PC-3 (cell line): ENCODE results near the gene CNTNAP2.

Source experiments
- EZH2 ChIP-seq: fragments of 300-600 bp; sonication (generic); IDR thresholded peaks from one replicate; pipeline ENCODE4 v1.6.1; 2017; ENCODE audit warnings: antibody characterized with exemption, mild to moderate bottlenecking, low read length; ENCODE audit not compliant: unreplicated experiment
- EZH2phosphoT487 ChIP-seq: fragments of 300-600 bp; sonication (generic); IDR thresholded peaks from 2 replicates; pipeline ENCODE4 v1.6.1; 2018; ENCODE audit warnings: mild to moderate bottlenecking, antibody characterized with exemption, low read length, borderline replicate concordance
- TF ChIP-seq, protein P1 (sequence below): fragments of 300-600 bp; sonication (generic); conservative IDR thresholded peaks from 2 replicates; pipeline ENCODE4 v1.5.1; 2017; ENCODE audit warnings: antibody characterized with exemption, low read depth, mild to moderate bottlenecking, low read length

DNA sequence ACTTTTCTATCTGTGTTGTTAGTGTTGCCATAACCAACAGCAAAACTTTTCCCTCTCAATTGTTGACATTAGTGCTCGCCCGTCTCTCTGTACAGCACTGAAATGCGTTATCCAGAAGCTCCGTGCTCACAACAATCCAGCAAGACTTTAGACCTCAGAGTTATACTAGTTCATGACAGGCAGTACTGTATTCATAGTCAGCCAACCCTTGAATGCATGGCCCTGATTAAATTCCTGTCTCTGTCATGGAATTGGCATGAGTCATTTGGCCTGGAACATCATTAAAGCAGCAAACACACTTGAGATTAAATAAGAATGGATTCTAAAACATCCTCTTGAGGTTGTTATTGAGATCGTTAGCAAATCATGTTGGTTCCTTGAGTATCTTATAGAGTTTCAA, 2068.4 kb downstream of the CNTNAP2 start:
- TF ChIP-seq EZH2phosphoT487 (no peak), EZH2 (no peak)
- TF ChIP-seq, protein P1, sequence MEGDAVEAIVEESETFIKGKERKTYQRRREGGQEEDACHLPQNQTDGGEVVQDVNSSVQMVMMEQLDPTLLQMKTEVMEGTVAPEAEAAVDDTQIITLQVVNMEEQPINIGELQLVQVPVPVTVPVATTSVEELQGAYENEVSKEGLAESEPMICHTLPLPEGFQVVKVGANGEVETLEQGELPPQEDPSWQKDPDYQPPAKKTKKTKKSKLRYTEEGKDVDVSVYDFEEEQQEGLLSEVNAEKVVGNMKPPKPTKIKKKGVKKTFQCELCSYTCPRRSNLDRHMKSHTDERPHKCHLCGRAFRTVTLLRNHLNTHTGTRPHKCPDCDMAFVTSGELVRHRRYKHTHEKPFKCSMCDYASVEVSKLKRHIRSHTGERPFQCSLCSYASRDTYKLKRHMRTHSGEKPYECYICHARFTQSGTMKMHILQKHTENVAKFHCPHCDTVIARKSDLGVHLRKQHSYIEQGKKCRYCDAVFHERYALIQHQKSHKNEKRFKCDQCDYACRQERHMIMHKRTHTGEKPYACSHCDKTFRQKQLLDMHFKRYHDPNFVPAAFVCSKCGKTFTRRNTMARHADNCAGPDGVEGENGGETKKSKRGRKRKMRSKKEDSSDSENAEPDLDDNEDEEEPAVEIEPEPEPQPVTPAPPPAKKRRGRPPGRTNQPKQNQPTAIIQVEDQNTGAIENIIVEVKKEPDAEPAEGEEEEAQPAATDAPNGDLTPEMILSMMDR = no peak
